ENCODE data around the gene PTMS.

PTMS gene

DNA sequence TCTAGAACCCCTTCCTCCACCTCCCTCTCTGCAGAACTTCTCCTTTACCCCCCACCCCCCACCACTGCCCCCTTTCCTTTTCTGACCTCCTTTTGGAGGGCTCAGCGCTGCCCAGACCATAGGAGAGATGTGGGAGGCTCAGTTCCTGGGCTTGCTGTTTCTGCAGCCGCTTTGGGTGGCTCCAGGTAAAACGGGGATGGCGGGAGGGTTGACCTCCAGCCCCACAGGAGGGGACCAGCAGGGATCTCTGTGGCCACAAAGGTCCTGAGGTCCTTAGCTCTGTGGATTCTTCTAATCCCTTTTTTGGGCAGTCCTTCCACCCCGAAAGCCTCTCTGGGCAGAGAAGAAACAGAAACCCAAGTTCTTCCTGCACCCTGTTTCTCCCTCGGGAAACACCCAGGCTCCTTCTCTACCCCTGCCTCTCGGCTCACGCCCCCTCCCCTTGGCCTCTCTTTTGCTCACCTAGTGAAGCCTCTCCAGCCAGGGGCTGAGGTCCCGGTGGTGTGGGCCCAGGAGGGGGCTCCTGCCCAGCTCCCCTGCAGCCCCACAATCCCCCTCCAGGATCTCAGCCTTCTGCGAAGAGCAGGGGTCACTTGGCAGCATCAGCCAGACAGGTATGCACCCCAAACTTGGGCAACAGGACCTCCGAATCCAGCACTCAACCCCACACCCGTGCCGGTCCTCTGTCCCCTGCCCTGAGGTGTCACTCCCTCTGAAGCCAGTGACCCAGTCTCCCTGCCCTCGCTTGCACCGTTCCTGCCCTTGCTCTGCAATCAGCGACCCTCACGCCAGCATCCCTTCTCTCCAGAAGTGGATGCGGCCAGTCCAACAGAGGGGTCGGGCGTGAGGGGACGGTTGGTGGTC is 6.8 kb downstream of the PTMS start:
- DNase-seq: no peak

GRCh38 chr12:6773590-6774351 is 7.6 kb downstream of the PTMS start:
- no peak for DNase-seq

DNA sequence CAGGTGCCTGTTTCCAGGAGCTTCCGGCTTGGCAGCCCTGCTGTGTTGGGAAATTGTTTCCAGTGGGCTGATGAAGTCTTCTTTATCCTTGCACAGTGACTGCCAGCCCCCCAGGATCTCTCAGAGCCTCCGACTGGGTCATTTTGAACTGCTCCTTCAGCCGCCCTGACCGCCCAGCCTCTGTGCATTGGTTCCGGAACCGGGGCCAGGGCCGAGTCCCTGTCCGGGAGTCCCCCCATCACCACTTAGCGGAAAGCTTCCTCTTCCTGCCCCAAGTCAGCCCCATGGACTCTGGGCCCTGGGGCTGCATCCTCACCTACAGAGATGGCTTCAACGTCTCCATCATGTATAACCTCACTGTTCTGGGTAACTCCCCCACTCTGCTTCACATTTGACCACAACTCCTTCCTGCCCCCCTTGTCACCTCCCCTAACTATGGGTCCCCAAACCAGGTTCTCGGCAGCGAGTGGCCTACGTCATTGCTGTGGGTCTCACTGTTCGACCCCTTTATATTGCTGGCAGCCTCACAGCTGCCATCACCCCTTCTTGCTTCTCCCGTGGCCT is 8.4 kb downstream of the PTMS start:
- DNase-seq: no peak

GRCh38 chr12:6775185-6776174 is 9.3 kb downstream of the PTMS start:
- peak; percentile 15 for DNase-seq

DNA sequence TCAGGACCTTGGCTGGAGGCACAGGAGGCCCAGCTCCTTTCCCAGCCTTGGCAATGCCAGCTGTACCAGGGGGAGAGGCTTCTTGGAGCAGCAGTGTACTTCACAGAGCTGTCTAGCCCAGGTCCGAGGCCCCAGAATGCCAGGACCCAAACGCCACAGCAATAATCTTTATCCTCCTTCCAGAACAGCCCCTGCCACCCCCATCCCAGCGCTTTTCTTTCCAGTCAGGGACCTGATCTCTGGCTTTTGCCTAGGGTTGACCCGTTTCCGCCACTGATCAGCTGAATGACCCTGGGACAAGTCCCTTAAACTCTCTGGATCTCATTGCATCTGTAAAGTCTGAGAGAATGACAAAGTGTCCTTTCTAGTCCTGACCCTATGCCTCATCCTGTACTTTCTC is 11.2 kb downstream of the PTMS start:
- DNase-seq: no peak

GRCh38 chr12:6778217-6778573 is 12.0 kb downstream of the PTMS start:
- no peak for DNase-seq

DNA sequence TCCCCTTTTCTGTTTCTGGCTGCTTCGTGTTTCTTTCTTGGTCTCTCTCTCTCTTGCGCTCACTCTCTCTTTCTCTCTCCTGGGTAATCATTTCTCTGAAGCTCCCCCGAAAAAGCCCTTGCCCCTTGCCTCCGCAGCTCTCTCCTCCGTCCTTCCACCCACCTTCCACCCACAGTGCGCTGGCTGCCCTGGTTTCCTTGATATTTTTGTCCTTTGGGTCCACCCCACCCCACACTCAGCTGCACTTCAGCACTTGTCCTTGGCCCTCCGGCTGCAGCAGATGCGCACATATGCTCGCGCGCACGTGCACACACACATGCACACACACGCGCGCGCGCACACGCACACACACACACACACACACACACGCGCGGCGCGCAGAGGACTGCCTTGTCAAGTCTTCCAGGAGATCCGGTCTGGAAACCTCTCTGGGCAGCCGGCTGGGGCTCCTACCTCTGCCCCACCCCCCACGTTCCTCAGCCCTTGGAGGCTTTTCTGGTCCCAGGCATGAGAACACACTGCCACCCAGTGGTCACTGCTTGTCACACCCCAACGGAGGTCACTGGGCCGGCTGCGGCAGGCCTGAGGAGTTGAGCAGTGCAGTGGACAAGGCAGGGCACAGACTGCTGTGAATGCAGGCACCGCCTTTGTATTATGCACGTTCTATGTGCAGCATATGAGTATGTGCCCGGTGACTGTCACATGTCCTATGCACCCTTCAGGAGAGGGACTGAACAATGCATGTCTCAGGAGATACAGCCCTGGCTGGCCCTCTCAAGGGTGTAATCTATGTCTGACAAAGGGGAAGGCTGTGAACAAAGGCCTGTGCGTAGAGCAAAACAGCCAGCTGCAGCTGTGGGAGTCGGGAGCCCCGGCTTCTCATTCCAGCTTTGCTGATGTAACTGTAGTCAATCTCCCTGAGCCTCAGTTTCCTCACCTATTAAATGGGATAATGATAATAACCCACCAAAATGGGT is 12.7 kb downstream of the PTMS start:
- DNase-seq: peak; percentile 82

DNA sequence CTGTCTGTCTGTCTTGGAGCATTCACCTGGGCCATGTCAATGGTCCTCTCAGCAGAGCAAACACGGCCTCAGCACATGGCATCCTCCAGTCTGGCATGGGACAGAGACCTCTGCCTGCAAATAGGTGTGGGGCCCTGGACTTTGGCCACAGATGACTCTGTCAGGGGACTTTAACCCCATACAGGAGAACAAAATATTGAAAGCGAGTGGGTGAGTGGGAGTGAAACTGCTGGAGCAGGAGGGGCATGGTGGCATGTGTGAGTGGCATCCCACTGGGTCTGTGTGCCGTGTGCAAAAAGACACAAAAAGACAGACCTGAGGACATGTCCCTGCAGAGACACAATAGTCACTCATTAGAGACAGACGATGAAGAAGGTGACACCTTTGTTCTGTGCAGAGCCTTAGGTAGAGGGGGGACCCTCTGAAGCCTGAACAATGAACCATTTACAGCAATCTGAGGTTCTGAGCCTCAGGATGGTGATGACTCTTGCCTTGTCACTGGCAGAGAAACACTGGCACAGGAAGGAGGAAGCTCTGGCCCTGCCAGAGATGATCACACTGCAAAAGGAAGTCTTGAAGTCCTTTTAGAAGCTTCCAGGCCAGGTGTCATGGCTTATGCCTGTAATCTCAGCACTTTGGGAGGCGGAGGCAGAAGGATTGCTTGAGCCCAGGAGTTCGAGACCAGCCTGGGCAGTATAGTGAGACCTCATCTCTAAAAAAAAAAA is 13.7 kb downstream of the PTMS start:
- no peak for DNase-seq

- DNase-seq: no peak
Measured at GRCh38 chr12:6780573-6780972, 14.4 kb downstream of the PTMS start.

DNA sequence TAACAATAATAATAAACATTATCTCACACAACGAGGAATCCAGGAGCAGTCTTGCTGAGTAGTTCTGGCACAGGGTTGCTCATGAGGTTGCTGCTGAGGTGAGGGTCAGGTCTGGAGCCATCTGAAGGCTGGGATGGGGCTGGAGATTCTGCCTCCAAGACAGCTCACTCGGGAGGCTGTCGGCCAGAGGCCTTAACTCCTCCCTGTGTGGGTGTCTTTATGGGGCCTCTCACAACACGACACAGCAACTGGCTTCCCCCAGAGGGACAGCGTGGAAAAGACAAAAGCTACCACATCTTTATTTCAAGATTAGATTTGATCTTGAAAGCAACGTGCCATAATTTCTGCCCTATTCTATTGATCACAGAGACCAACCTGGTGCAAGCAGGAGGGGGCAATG is 16.0 kb downstream of the PTMS start:
- DNase-seq: no peak

DNA sequence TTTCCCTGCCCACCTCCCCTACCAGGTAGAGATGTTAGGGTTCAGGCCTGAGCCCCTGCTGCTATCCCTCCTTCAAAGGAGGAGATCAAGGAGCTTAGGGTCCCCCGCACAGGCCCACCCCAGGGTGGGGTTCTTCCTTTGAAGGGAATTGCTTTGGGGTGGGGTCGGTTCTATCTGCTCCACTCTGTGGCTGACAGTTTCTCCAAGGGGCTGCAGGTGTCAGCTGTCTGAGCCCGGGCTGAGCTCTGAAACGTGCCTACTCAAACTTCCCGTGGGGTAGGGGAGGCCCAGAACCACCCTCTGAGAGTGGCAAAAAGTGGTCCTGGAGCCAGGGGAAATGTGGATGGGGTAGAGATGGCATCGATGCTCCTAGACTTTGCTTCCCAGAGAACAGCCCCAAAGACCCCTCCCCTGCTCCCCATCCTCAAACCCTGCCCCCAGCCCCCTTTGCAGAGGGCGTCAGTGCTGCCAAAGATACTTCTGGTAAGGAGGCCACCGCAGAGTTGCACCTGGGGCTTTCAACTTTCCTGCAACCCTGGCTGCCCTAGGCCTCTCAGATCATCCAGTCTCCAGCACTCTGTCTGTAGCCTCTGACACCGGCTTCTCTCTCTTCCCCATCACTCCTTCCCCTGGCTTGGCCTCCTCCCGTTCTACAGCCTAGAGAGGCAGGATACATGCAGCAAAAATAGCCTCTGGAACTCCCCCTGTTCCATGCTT is 16.8 kb downstream of the PTMS start:
- DNase-seq: no peak

DNA sequence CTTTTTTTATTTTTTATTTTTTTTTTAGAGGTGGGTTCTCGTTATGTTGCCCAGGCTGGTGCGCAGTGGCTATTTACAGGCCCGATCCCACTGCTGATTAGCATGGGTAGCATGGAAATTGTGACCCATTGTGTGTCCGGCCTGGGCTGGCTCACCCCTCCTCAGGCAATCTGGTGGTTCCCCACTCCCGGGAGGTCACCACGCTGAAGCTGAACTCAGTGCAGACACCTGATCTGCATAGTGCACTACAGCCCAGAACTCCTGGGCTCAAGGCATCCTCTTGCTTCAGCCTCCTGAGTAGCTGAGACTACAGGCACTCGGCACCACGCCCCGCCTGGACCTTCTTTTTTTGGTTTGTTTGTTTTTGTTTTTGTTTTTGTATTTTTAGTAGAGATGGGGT is 17.7 kb downstream of the PTMS start:
- DNase-seq: no peak

GRCh38 chr12:6784296-6784695 is 18.1 kb downstream of the PTMS start:
- no peak for DNase-seq

DNA sequence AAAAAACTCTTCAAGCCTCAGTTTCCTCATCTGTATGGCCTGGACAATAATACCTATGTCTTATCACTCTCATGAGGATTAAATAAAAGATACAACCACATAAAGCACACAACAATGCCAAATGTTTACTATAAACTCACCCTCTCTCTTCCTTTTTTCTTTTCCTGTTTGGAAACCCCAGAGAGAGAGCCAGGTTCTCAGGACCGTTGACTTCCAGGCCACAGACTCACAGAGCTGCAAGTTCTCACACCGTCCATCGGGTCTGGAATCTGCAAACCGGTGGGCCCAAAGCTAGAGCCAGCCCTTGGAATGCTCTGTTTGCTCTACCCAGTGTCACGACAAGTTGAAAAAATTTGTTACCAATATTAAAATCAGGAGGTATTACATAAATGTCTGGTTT is 18.6 kb downstream of the PTMS start:
- DNase-seq: no peak

DNA sequence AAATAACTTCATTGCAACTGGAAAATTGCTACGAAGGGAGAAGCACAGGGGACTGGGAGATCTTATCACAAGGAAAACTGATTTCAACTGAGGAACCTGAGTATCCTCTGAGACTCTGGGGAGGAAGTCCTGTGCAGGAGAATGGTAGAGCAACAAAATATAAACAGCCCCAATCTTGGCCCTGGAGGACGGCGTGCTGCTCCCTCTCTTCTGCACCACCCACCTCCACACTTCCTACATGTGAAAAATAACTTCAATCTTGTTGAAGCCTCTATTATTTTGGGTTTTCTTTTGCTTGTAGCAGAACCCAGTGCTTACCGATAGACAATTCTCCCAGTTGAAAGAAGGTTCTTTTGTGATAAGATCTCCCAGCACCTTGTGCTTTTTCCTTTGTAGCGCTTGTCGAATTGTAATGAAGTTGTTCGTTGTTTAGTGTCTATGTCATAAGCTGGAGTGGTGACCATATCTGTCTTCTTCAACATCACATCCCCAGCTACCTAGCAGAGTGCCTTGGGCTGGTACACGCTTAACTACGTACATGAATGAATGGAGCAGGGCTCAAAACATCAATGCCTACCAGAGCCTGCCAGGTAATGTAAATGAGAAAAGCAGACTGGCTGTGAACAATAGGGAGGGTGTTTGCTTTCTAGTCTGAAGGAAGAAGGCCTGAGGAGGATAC is 20.4 kb downstream of the PTMS start:
- no peak for DNase-seq

DNA sequence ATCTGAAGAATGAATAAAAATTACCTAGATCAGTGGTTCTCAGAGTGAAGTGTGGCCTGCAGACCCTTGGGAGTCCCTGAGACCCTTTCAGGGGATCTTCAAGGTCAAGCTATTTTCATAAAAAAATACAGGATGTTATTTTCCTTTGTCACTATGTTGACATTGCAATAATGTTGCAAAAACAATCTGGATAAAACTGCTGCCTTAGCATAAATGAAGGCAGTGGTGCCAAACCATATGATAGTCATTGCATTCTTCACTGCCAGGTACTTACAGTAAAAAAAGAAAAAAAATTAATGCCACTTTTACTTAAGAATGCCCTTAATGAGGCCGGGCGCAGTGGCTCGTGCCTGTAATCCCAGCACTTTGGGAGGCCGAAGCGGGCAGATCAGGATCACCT is 21.1 kb downstream of the PTMS start:
- DNase-seq: no peak

GRCh38 chr12:6788972-6789924 is 23.1 kb downstream of the PTMS start, which contains the start of gene CD4:
TSS of gene CD4 (plus strand) at chr12:6789528. CDS start at chr12:6800139, 10,611 bp downstream.
- DNase-seq: no peak

DNA sequence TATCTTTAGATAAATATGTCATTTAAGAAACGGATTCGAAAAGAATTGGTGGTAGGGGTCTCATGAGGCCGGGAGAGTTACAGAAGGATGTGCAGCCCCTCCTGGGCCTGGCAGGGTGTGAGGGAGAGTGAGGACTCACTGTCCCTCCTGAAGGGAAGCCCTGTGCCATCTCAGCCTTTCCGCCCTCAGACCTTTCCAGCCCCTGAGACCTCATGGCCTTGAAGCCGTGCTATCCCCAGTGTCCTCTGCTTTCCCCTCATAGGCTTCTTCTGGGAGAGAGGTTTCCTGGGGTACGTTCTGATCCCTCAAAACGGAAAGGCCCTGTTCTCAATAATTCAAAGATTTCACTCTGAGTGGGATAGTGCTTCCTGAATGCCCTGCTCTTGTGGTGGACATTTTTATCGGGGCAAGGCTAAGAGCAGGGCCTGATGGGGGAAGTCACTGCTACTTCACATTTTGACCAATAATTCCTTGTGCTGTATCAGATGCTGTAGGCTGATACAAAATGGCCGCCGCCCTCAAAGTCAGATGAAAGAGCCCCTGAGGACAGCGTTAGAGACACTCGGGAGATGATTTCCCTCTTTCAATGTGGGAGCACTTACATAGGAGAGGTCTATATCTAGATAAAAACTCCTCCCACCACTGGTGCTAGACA is 24.5 kb downstream of the PTMS start:
- DNase-seq: no peak

All from NCI-H510A treated with DMSO at 0.1 percent for 48 hours (cell line).